Tibial nerve (tissue), 3 donors: Measurements from ENCODE around the gene PSG2.
"Not testable (repeated sequence)": the region's sequence is repeated elsewhere in the genome, so short reads cannot be mapped to it uniquely, and the experiment has no call there.

Experiments
- EP300 ChIP-seq, 2 donors: sonication (generic); formaldehyde crosslinking; IDR thresholded peaks; one replicate each; pipeline ENCODE4 v1.6.1; 2017; ENCODE audit warnings: antibody characterized with exemption in 2 of 2, mild to moderate bottlenecking in 1 of 2
- POLR2A ChIP-seq, 2 donors: fragments of 450-650 bp; IDR thresholded peaks; one replicate each; pipeline ENCODE4 v1.6.1; 2017; ENCODE audit warnings: antibody characterized with exemption in 2 of 2, mild to moderate bottlenecking in 2 of 2, moderate library complexity in 2 of 2

GRCh38 chr19:43127336-43127735 is 44.8 kb upstream of the PSG2 start:
- TF ChIP-seq POLR2A, EP300 (IDR thresholded peaks at IDR 0.05): not testable (repeated sequence)
